ENCODE data around the gene ZNF423.

GRCh38 chr16:49510141-49510540 is 345.8 kb downstream of the ZNF423 start:
- TF ChIP-seq EZH2 (IDR thresholded peaks at IDR 0.05; ENCODE audit: borderline replicate concordance, low read length), result no peak
- TF ChIP-seq CTCF (IDR thresholded peaks at IDR 0.05; ENCODE audit: low read length), result no peak
